ENCODE results near the gene ZNF592. TPM values are rescaled to one million over a fixed set of nuclear protein-coding genes. Genes with fewer than 3 reads are reported as not detected.
"Not testable (repeated sequence)": the region's sequence is repeated elsewhere in the genome, so short reads cannot be mapped to it uniquely, and the experiment has no call there.

Gene ZNF592
- total and polyA plus RNA-seq, 2 donors (not counting 3 experiments of a cell fraction or from before 2014, with no cell fraction given) = 12.3 to 21.1 TPM

GRCh38 chr15:84734794-84735479 lies 13.5 kb upstream of the ZNF592 start:
- H3K27ac ChIP-seq (ENCODE audit: insufficient read depth, low read depth, low read length) = no peak overlapping the region
- no peaks in the 10 kb centered on the region for H4K20me1 ChIP-seq (replicated peaks; ENCODE audit: control insufficient read depth, extremely low read depth, insufficient read depth, low read length)
- H3K9me1 ChIP-seq (replicated peaks; ENCODE audit: control insufficient read depth, extremely low read depth, insufficient read depth, low read length) = no peaks in the 10 kb centered on the region
- H3K4me2 ChIP-seq (ENCODE audit: insufficient read depth, low read length) = no peak overlapping the region
- no peak overlapping the region for H3K9ac ChIP-seq (replicated peaks; ENCODE audit: extremely low read depth, insufficient read depth, low read length)
- H3K9me3 ChIP-seq (replicated peaks; ENCODE audit: control insufficient read depth, insufficient read depth, low read length) = no peaks in the 10 kb centered on the region
- intact Hi-C loops (cut with micrococcal nuclease) = no loop called here
- no TSS peak for BruUV-seq (replicated peaks)
- H3K4me3 ChIP-seq (replicated peaks in 1 of 3; ENCODE audit: insufficient read depth in 1 of 3, low read depth in 1 of 3, low read length in 3 of 3) = no peak overlapping the region
- peak overlapping the region; percentile 47 for H2AFZ ChIP-seq (ENCODE audit: low read depth, low read length)
- ChIA-PET CTCF (interaction anchor here (1.5 kb wide), 1 partner anchor 13 kb away, joined by 5 read pairs; no protein-coding TSS in a partner anchor), POLR2A (interaction anchor here (0.7 kb wide), 1 partner anchor 10 kb away, joined by 3 read pairs; no protein-coding TSS in a partner anchor)
- TF ChIP-seq POLR2AphosphoS5 (IDR thresholded peaks at IDR 0.05; ENCODE audit: insufficient read depth, low read depth, low read length) = no peak
- no peak for TF ChIP-seq EZH2 (IDR thresholded peaks at IDR 0.05; ENCODE audit: borderline replicate concordance, low read depth, low read length, severe bottlenecking)
- no peak for TF ChIP-seq JUN (IDR thresholded peaks at IDR 0.05; ENCODE audit: borderline replicate concordance, insufficient read depth, insufficient read length, low read depth)
- TF ChIP-seq POLR2A (IDR thresholded peaks at IDR 0.05; ENCODE audit: low read depth, low read length) = no peak
- TF ChIP-seq FOS (IDR thresholded peaks at IDR 0.05; ENCODE audit: borderline replicate concordance, insufficient read depth, low read length) = no peak
- TF ChIP-seq, protein P1, sequence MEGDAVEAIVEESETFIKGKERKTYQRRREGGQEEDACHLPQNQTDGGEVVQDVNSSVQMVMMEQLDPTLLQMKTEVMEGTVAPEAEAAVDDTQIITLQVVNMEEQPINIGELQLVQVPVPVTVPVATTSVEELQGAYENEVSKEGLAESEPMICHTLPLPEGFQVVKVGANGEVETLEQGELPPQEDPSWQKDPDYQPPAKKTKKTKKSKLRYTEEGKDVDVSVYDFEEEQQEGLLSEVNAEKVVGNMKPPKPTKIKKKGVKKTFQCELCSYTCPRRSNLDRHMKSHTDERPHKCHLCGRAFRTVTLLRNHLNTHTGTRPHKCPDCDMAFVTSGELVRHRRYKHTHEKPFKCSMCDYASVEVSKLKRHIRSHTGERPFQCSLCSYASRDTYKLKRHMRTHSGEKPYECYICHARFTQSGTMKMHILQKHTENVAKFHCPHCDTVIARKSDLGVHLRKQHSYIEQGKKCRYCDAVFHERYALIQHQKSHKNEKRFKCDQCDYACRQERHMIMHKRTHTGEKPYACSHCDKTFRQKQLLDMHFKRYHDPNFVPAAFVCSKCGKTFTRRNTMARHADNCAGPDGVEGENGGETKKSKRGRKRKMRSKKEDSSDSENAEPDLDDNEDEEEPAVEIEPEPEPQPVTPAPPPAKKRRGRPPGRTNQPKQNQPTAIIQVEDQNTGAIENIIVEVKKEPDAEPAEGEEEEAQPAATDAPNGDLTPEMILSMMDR (IDR thresholded peaks at IDR 0.05; ENCODE audit: extremely low read depth in 1 of 2, insufficient read depth in 1 of 2, low read depth in 1 of 2, low read length in 2 of 2) = no peak
- no peak for TF ChIP-seq MYC (IDR thresholded peaks at IDR 0.05; ENCODE audit: low read depth, low read length)
- no peak for TF ChIP-seq GATA2 (IDR thresholded peaks at IDR 0.05; ENCODE audit: insufficient read depth, insufficient read length, low read depth, low read length)
- TF ChIP-seq, protein P2, sequence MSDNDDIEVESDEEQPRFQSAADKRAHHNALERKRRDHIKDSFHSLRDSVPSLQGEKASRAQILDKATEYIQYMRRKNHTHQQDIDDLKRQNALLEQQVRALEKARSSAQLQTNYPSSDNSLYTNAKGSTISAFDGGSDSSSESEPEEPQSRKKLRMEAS (IDR thresholded peaks at IDR 0.05; ENCODE audit: insufficient read depth, insufficient read length) = no peak
- H3K79me2 ChIP-seq (ENCODE audit: control insufficient read depth, insufficient read depth, low read length) = no peaks in the 10 kb centered on the region
- FAIRE-seq (no peak), DNase-seq (ENCODE audit: low read depth, low spot score) (no peak)
- dilution Hi-C loops (cut with MboI; ENCODE audit: extremely low pct_ligation_motif_present, low sequenced_read_pairs) = no loop called here
- no peaks in the 10 kb centered on the region for H3K27me3 ChIP-seq (ENCODE audit: control insufficient read depth in 2 of 2, insufficient read depth in 2 of 2, low read length in 2 of 2)
- no peaks in the 10 kb centered on the region for H3K36me3 ChIP-seq (ENCODE audit: control insufficient read depth in 2 of 2, extremely low read depth in 1 of 2, insufficient read depth in 2 of 2, low read length in 2 of 2)
- H3K4me1 ChIP-seq (ENCODE audit: control insufficient read depth, extremely low read depth, insufficient read depth, low read length) = no peaks in the 10 kb centered on the region

DNA sequence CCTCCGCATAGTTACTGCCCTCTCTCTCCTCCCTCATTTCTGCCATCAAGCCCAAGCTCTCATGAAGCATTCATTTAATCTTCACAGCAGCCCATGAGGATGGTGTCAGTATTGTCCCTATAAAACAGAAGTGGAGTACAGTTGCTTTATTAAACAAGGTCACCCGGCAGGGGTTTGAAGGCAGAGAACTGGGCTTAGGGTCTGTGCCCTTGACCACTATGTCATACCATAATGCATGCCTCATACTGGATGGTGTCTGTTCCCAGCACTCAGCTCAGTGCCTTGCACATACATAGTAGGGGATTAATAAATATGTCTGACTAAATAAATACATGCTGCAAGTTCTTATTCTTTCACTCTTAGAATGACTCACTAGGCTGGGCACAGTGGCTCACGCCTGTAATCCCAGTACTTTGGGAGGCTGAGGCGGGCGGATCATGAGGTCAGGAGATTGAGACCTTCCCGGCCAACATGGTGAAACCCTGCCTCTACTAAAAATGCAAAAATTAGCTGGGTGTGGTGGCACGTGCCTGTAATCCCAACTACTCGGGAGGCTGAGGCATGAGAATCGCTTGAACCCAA lies 12.8 kb upstream of the ZNF592 start:
- ChIA-PET POLR2A (interaction anchor here (0.7 kb wide), 1 partner anchor 9 kb away, joined by 3 read pairs; no protein-coding TSS in a partner anchor), CTCF (interaction anchor here (0.6 to 1.5 kb wide), 3 partner anchors 12 to 165 kb away, joined by 3 to 5 read pairs (median 3); no protein-coding TSS in a partner anchor)
- BruUV-seq (replicated peaks); intact Hi-C loops (cut with micrococcal nuclease); H3K27me3 ChIP-seq (ENCODE audit: control insufficient read depth in 2 of 2, insufficient read depth in 2 of 2, low read length in 2 of 2); H3K79me2 ChIP-seq (ENCODE audit: control insufficient read depth, insufficient read depth, low read length); H3K9me3 ChIP-seq (replicated peaks; ENCODE audit: control insufficient read depth, insufficient read depth, low read length); H3K9me1 ChIP-seq (replicated peaks; ENCODE audit: control insufficient read depth, extremely low read depth, insufficient read depth, low read length); H3K36me3 ChIP-seq (ENCODE audit: control insufficient read depth in 2 of 2, extremely low read depth in 1 of 2, insufficient read depth in 2 of 2, low read length in 2 of 2); dilution Hi-C loops (cut with MboI; ENCODE audit: extremely low pct_ligation_motif_present, low sequenced_read_pairs); H3K4me2 ChIP-seq (ENCODE audit: insufficient read depth, low read length); DNase-seq (ENCODE audit: low read depth, low spot score); H4K20me1 ChIP-seq (replicated peaks; ENCODE audit: control insufficient read depth, extremely low read depth, insufficient read depth, low read length); H3K4me1 ChIP-seq (ENCODE audit: control insufficient read depth, extremely low read depth, insufficient read depth, low read length); H3K27ac ChIP-seq (ENCODE audit: insufficient read depth, low read depth, low read length); FAIRE-seq; H3K4me3 ChIP-seq (replicated peaks in 1 of 3; ENCODE audit: insufficient read depth in 1 of 3, low read depth in 1 of 3, low read length in 3 of 3); H3K9ac ChIP-seq (replicated peaks; ENCODE audit: extremely low read depth, insufficient read depth, low read length): not testable (repeated sequence)
- H2AFZ ChIP-seq (ENCODE audit: low read depth, low read length) = peak overlapping the region; percentile 47
